GM19043 (cell line): ENCODE data around the gene MEIKIN.

Experiments
- ATAC-seq: cut with Tn5 transposase; IDR thresholded peaks from one replicate; pipeline ENCODE4 v1.9.1; 2021; ENCODE audit warnings: low read depth; ENCODE audit not compliant: unreplicated experiment

Gene MEIKIN

DNA sequence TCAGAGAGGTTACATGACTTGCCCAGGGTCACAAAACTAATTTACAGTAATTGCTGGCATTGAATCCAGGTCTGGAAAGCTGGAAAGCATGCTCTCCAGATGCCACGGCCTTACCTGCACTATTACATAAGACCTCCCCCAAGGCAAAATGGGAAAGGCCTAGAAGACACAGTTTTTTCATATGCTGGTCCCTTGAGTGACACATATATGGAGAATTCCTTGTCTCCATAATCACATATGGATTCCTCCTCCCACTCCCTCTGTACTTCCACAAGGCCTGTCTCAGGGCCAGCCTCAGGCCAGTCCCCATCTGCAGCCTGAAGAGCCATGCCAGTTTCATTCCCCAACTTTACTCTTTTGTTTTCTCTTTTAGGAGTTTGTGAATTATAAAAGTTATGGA, 28.6 kb upstream of the MEIKIN start:
- no peak for ATAC-seq

DNA sequence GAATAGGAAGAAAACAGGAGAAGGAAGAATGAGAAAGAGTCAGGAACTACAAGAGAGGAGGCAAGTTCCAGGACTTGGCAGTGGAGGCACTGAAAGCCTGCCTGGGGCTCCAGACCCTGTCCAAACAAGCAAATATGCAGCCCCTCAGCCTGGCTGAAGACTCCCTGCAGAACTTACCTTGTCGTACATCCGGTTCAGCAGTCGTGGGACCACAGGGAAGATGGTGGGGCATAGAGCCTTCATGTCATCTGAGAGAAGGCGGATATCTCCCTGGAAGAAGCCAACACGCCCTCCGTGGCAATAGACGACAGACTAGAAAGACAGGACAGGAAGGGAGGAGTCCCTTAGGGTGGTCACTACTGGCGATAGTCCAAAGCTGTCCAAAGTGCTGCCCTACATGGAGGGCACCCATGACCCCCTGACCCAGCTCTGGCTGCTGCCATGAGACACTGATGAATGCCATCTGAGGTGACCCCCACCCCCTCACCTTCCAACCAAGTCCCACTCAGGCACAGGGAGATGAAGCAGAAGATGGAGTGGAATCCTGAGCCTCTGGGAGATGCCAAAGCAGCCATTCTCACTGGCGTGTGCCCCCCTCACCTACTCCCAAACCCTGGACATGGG, 27.7 kb upstream of the MEIKIN start:
- ATAC-seq = no peak

DNA sequence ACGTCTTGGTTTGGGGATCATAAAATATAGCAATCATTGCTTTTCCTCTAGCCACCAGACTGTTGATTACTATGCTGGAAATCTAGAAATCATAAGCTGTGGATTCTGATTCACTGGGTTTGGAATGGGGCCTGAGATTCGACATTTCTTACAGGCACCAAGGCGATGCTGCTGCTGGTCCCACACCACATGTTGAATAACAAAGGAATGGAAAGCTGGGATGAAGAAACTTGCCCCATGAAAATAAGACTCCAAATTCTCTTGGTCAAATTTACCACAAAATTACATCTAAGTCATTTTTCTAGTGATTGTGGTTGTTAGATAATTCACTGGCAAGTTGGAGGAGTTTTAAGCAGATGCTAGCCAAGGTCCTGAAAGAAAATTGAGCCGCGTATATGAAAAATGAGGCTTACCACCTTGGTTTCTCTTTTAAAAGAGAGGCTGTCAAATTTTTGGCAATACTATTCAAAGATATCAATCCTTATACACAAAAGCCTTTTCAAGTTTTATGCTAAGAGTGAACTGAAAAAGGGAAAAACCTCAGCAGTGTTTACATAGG, 23.0 kb upstream of the MEIKIN start:
- no peak for ATAC-seq

DNA sequence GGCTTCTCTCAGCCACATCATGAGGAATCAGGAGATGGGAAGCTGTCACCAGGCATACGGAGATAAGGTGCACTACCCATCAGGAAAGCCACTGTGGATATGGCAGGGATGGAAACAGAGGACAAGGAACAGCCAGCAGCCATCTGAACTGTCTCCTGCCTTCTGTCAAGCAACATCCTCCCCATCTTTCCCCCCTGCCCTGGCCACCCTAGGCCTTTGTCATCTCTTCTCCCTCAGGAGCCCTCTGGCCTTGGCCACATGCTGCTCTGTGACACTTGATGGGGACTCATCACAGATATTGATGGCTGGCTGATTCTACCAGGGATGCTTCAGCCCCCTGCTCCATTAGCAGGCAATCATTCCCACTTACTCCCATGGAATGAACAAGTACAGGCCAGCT, 21.1 kb upstream of the MEIKIN start:
- ATAC-seq = no peak

DNA sequence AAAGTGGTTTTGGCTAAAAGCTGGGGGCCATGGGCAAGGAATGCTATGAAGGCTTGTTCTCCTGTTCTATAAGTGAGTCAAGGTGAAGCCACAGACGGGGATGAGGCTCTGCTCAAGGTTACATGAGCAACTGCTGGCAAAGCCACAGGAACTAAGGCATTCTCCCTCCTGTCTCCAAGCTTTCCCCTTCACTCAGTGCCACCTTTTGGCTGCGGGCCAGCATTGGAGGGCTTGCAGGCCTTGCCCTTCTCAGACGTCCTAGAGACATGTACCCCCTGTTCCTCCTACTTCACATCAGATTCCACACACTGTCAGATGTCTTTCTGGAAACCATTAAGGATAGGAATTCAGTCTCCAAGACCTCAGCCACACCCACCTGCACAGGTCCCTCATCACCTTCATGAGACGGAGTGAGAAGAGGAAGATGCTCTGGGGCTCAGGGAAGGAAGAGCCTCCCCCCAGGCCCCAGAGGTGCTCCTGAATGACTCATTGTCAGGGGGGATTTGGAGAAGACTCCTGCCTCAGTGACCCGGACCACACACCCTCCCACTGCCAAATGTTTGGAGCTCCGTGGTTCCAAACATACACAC, 20.5 kb upstream of the MEIKIN start:
- ATAC-seq = no peak

DNA sequence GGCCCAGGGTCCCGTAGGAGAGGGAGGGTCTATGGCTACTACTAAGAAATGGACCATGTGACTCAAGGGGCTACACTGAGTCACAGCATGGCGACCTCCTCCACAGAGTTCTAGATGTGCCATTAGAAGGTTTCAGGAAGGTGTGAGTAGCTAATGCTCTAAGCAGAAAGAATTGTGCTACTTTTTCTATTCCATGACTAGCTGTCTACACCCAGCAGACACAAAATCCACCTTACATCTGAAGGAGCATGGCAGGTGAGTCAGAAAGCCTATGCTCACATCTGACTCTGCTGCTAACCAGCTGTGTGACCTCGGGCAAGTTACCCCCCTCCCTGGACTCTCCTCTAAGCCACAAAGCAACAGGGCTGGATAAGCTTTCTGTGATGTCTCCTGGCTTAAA, 14.4 kb upstream of the MEIKIN start:
- no peak for ATAC-seq

DNA sequence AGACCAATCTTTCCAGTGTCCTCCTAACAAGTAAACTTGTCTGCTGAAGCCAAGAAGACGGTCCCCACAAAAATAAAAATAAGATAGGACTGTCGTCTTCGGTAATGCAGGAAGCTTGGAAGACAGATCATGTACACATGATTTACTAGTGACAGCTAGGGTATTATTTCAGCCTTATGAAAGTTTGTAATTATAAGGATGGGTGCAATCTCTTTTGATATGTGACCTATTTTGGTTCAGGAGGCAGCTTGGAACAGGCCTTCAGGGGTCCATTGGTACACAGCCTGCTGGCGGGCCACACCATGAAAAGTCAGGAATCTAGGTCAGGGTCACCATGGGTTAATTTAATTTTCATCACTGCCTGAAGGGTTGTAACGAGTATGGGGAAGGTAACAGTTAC, 13.7 kb upstream of the MEIKIN start:
- ATAC-seq = no peak

DNA sequence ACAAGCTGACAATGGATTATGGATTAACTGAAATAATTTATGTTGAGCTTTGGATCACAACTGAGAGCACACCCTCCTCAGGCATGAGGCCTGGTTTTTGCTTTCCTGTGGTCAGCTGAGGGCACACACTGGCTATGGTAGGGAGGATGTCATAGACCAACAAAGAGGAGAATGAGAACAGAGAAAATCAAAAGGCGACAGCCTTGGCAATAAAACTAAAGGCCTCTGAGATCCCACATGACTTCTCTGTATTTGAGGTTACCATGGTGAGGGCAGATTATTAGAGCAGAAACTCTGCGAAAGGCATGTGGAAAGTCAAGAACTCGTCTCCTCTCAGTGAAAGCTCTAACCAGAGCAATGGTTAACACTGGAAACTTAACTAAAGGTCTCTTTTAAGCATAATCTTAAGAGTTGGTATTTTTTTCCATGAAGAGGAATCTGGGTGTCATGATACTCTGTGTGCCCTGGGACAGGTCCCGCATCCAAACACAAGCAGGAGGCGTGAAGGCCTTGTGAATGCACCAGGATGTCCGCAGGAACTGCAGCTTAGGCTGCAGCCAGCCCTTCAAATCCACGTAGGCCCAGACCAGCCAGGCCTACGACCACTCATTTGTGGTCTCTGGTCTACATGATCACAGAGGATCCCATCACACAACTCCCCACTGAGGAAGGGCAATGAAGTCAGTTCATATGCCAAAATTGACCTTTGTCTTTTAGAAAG, 12.4 kb upstream of the MEIKIN start:
- no peak for ATAC-seq

DNA sequence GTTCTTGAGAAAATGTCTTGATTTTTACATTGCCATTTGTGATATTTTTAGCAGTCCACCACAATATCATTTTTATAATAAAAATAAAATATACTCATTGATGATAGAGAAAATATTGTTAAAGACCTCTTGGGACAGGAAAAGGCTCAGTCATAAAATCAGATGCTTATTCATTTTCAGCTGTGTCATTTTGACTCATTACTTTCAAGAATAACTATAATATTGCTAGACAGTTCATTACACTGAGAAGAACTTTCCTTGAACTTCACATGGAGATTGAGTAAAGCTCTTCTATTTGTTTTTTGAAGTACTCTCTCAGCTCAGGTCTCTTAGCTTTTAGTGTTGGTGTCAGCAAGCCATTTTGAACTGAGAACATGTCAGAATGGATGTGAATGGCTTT, 8.5 kb upstream of the MEIKIN start:
- ATAC-seq = no peak

DNA sequence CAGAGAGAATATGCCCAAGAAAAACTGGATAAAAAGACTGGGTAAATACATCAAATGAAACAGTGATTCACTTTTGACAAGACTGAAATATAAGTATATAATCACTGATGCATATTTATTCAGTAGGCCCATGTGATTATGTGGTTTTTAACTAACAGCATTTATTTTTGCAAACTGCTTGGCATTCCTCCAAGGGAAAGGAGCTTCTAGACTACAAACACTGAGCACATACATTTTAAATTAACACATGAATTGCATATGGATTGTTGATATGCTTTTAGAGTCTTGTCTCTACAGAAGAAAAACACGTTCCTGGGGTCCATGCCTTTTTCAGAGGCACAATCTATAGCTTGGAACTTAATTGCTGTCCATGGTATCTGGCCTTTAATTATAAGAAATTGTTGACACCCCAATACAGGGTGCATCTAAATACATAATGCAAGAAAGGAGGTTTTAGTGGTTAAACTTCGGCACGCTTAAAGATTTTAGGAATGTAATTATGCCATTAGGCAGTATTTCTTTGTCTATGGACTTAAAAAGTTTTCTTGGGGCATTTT, 6.9 kb upstream of the MEIKIN start:
- ATAC-seq = no peak

DNA sequence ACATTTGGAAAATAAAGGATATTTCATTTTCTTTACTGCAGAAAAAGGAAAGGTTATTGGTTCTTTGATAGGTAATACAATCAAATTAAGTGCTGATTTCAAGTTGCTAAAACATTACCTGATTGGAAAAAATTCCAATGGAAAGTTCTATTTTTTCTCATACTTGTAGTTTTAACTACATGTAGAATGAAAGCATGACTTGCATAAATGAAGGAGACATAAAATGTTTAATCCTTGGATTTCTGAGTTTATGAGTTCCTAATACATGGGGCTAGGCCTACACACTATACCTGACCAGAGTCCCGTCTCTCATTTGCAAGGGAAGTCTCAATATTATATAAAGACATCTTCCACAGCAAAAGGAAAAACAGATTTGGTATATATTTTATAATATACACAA, 5.2 kb upstream of the MEIKIN start:
- no peak for ATAC-seq

DNA sequence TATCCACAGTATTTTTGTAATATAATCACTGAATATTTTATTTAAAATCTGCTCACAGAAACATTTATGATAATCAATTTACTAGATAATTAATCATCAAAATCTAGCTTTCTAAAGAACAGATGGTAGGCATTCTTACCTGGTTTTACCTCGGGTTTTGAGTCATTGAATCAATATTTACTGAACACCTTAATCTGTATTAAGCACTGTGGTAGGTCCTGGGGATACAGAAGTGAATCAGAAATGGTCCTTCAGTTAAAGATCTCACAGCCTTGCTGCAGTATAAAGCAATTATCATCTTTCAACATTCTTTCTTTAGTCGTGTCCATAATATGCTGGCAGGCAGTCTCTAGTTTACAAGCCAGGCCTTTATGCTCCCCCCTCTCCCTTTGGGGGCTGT, 2.0 kb upstream of the MEIKIN start:
- ATAC-seq = no peak

DNA sequence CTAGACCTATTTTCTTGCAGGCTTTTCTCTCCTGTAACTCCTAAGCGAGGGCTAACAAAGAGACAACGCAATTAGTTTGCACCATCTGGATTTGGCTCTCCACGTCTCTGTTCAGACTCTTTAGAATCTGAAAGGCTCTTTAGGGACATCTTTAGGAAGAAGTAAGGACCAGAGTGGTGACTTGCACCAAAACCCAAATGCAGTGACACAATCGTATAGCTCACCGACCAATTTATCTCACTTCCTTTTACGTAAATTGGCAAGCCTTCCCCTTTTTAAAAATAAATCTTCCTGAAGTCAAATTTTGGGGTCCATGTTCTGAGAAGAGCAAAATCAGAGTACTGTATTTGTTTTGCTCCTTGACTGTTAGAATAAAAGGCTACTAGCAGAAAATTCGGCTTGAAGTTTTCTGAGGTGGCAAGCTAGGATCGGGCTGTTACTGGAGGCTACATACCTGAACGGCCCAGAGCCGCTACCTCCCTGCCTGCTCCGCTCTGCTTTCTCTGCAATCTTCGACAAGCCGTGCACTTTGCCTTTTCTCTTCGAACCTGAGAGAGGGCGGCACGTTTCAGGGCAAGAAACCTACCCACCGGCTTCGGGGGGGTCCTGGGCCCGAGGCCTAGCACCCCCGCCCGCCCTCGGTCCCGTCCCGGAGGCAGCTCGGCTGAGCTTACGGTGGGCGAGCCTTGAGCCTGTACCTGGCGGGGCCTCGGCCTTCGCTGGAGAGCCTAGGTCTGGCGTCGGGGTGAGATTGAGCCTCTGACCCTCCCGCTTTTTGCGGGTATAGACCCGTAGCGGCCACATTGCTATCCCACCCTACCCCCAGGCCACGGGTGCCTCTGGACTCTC, 537 bp downstream of the MEIKIN start:
- no peak for ATAC-seq

DNA sequence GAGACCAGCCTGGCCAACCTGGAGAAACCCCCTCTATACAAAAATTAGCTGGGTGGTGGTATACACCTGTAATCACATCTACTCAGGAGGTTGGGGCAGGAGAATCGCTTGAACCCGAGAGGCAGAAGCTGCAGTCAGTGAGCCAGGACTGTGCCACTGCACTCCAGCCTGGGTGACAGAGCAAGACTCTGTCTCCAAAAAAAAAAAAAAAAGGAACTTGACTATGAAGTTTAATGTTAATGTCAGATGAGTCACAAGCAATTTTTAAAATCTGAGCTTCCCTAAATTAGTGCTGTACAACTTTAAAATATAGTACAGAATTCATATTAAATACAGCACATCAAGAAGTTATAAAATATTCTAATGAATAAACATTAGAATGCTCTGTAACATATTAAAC, 1.5 kb downstream of the MEIKIN start:
- ATAC-seq = no peak

DNA sequence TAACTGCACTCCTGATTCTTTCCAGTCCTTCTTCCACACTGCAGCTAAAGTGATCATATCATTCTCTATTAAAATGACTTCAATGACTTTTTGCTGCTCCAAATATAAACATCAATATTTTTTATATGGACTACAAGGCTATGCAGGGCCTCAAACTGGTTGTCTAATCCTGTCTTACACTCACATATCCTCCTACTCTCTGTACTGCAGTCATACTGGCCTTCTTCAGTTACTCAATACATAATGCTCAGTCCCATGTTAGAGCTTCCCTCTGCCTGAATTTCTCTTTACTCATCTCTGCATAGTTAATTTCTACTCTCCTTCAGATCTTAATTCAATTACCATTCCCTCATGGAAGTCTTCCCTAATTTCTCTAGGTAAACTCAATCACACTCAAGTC, 3.4 kb downstream of the MEIKIN start:
- no peak for ATAC-seq

DNA sequence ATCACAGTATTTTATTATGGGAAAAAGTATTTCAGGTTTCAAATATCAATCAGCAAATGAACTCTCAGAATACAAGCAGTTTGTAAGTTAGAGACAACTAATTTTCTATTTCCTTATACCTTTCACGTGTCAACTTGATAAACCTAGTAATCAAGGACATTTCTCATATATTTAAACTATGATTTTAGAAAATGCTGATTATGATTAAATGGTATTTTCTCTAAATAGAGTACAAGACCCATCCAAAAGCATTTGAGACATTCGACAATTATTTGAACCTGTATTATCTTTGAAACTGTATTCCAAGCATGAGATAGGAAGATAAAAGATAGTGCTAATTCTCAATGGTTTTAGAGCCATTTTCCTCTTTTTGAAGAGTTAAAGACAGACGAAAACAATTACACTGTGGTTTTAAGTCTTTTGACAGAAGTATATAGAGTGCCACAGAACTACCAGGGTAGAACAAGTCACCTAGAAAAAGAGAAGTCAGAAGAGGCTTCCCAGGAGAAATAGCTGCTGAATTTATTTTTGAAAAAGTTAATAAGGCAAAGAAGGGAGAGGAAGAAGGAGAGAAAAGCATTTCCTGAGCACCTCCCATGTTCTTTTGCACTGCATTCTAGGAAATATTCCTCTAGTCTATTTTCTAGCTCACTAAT, 5.6 kb downstream of the MEIKIN start:
- ATAC-seq = no peak

DNA sequence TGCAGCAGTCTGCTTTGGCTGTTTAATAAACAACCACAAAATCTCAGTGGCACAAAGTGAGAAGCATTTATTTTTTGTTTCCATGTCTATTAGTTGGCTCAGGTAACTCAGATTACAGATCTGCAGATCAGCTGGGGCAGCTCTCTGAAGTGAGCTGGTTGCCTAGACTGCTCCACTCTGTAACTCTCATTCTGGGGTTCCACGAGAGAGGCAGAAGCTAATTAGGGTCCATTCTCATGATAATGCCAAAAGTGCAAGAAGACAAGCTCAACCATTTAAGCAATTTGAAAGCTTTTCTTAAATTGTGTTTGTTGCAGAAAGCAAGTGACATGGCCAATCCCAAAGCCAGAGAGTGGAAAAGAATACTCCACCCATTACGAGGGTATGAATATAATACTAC, 13.2 kb downstream of the MEIKIN start:
- no peak for ATAC-seq

DNA sequence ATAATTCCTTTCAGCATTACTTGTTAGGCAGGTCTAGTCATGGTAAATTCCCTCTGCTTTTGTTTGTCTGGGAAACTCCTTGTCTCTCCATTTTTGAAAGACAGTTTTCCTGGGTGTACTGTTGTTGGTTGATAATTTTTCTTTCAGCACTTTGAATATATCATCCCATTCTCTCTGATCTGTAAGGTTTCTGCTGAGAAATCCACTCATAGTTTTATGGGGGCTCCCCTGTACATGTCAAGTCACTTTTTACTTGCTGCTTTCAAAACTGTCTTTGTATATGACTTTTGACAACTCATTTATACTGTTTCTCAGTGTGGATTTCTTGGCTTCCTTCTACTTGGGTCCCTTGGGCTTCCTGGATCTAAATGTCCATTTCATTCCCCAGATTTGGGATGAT, 16.5 kb downstream of the MEIKIN start:
- no peak for ATAC-seq

DNA sequence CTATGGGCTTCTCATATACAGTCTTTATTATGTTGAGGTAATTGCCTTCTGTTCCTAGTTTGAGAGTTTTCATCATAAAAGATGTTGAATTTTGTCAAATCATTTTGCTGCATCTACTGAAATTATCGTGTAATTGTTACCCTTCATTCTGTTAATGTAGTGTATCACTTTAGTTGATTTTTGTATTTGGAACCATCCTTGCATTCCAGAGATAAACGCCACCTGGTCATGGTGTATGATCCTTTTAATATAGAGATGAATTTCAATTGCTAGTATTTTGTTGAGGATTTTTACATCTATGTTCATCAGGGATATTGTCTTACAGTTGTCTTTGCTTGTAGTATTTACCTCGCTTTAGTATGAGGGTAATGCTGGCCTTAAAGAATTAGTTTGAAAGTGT, 19.3 kb downstream of the MEIKIN start:
- ATAC-seq = no peak

DNA sequence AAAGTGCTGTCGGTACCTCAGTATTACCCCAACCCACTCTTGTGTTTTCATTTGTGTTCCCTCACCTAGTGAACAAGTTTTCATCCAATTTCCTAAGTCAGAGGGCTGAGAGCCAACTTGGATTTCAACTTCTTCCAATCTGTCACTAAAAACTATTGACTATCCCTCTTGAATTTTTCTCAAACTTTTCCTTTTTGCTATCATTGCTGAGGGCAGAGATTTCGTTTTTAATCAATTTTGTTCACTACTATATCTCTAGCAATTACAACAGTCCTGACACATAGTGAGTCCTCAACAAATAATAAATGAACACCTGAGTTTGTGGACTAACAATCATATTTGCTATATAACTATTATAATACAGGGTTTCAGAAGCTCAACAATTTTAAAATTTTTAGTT, 29.0 kb downstream of the MEIKIN start:
- no peak for ATAC-seq
